Body of pancreas (tissue), 4 donors: ENCODE results near the gene ARID4A. TPM values are rescaled to one million over a fixed set of nuclear protein-coding genes. Genes with fewer than 3 reads are reported as not detected.

ENCODE experiments used
- ATAC-seq: fragments of 150-250 bp; one replicate; pipeline ENCODE4 v1.9.1; 2016
- DNase-seq, 4 donors: peaks; one replicate each; pipeline ENCODE4 v3.0.0-alpha.2; 2019
- H3K27ac ChIP-seq, 4 donors: fragments of 200-600 bp; sonication (generic); 1 replicate in 3 of 4; 2 replicates in 1 of 4; pipeline versions ENCODE4 v1.5.1 to v1.6.1; 2016 to 2019; ENCODE audit warnings: mild to moderate bottlenecking in 1 of 4, mixed read lengths in 1 of 4, moderate library complexity in 1 of 4
- H3K27me3 ChIP-seq, 2 donors: fragments of 200-600 bp; sonication (generic); one replicate each; pipeline ENCODE4 v1.6.0; 2016; ENCODE audit warnings: mild to moderate bottlenecking in 1 of 2
- H3K36me3 ChIP-seq, 2 donors: fragments of 200-600 bp; sonication (generic); replicated peaks in 1 of 2; 2 replicates each; pipeline ENCODE4 v1.5.1; 2016; ENCODE audit warnings: low read depth in 2 of 2; ENCODE audit not compliant: insufficient read depth in 1 of 2
- H3K4me1 ChIP-seq: fragments of 200-600 bp; sonication (generic); one replicate; pipeline ENCODE4 v1.6.0; 2016
- H3K4me3 ChIP-seq, 2 donors: fragments of 200-600 bp; sonication (generic); 1 replicate in 1 of 2; 2 replicates in 1 of 2; pipeline ENCODE4 v1.5.1; 2016 to 2019
- H3K9me3 ChIP-seq, 3 donors: fragments of 200-600 bp; sonication (generic); 1 replicate in 2 of 3; 2 replicates in 1 of 3; pipeline ENCODE4 v1.5.1; 2016
- POLR2A ChIP-seq, 3 donors: fragments of 450-650 bp; IDR thresholded peaks; one replicate each; pipeline ENCODE4 v1.6.1; 2016; ENCODE audit warnings: antibody characterized with exemption in 3 of 3, mild to moderate bottlenecking in 2 of 3
- WGBS, 2 donors: methylation state at CpG; one replicate each; pipeline ENCODE4 v1.1.5; 2017; 5-methylcytosine and 5-hydroxymethylcytosine counted together
- intact Hi-C: fragments of 100-400 bp; cut with DNase I; formaldehyde crosslinking; loops from one replicate; pipeline ENCODE4 v1.15.1; 2023
- total RNA-seq, 2 donors: library from RNA; depleted of rRNA; stranded (reverse); fragments of >200 nt; gene quantifications; one replicate each; pipeline ENCODE4 v1.1.0, GENCODE V29; 2016
- TF ChIP-seq, protein P1 (sequence below), 7 experiments: fragments of 450-650 bp in 4 of 7; fragments of 200-600 bp in 3 of 7; sonication (generic) in 3 of 7; IDR thresholded peaks; one replicate each; pipeline ENCODE4 v1.5.1; 2016 to 2019; ENCODE audit warnings: antibody characterized with exemption in 7 of 7

ARID4A gene
- total RNA-seq, 2 donors from 2014 or later, result 23.6 to 28.3 TPM

DNA sequence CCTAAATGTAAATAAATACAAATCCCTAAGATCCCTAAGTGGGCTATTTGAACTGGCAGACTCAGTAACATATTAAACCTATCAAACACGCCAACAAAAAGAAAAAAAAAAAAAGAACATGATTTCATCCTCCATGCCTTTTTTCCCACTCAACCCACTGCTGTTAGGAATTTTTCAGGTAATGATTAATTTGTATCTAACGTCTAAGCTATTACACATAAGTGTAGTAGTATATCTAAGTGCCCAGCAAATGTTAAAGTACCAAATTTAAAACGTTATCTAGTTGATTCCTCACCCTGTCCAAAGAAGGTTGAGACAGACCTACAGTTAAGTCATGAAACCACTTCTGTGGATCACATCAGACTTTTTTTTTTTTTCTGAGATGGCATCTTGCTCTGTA, 16.4 kb upstream of the ARID4A start:
- ATAC-seq, result peak; percentile 32
- no peaks in the 10 kb centered on the region for H3K9me3 ChIP-seq
- intact Hi-C loops, result no loop called here
- peaks cover 43% of the 10 kb centered on the region for H3K4me1 ChIP-seq
- DNase-seq, result no peak
- H3K4me3 ChIP-seq, result no peak overlapping the region
- WGBS, 2 donors, result 30 to 33% methylated on average over 3 of the region's 3 CpGs
- H3K27me3 ChIP-seq, result no peaks in the 10 kb centered on the region
- H3K27ac ChIP-seq, result peak overlapping the region in 3 of 4 donors; percentile 8 to 81 (median 67)
- no peak for TF ChIP-seq POLR2A (IDR thresholded peaks at IDR 0.05)
- TF ChIP-seq, protein P1, sequence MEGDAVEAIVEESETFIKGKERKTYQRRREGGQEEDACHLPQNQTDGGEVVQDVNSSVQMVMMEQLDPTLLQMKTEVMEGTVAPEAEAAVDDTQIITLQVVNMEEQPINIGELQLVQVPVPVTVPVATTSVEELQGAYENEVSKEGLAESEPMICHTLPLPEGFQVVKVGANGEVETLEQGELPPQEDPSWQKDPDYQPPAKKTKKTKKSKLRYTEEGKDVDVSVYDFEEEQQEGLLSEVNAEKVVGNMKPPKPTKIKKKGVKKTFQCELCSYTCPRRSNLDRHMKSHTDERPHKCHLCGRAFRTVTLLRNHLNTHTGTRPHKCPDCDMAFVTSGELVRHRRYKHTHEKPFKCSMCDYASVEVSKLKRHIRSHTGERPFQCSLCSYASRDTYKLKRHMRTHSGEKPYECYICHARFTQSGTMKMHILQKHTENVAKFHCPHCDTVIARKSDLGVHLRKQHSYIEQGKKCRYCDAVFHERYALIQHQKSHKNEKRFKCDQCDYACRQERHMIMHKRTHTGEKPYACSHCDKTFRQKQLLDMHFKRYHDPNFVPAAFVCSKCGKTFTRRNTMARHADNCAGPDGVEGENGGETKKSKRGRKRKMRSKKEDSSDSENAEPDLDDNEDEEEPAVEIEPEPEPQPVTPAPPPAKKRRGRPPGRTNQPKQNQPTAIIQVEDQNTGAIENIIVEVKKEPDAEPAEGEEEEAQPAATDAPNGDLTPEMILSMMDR (IDR thresholded peaks at IDR 0.05), result no peak
- H3K36me3 ChIP-seq, result peaks cover 0 to 4% of the 10 kb centered on the region in 2 donors

DNA sequence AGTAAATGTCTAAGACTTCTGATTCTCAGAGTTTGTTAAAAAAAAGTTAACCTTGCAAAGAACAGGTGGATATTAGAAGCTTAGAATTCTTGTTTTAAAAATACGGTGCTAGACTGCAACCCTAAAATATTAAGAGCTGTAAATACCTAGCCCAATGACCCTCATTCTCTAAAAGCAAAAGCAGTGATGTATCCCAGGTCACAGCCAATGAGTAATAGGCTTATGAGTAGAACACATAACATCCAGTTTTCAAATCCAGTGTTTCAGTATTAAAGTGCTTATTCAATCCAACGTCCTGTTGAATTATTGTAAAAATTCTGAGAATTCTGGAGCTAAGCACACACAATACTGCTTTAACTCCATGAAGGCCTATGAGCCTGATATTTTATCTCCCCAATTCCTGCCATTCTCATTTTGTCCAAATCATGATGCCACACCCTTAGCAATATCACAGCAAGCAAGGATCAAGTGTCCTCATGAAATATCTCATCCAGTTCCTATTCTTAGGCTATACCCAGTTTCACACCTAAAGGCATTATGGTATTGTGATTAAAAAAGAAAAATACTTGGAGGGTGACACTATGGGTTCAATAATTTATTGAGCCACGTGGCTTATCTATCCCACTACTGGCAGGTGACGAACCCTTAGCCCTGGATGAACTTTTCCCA, 15.3 kb upstream of the ARID4A start:
- ATAC-seq, result no peak
- Histone ChIP-seq H3K27ac (peak overlapping the region in 3 of 4 donors; percentile 16 to 81 (median 21)), H3K36me3 (peaks cover 0 to 4% of the 10 kb centered on the region in 2 donors), H3K4me1 (peaks cover 53% of the 10 kb centered on the region), H3K27me3 (no peaks in the 10 kb centered on the region), H3K4me3 (no peak overlapping the region), H3K9me3 (no peaks in the 10 kb centered on the region)
- 49 to 62% methylated on average over 4 of the region's 4 CpGs for WGBS, 2 donors
- TF ChIP-seq, protein P1 (IDR thresholded peaks at IDR 0.05), result no peak
- no peak for TF ChIP-seq POLR2A (IDR thresholded peaks at IDR 0.05)
- intact Hi-C loops, result no loop called here
- no peak for DNase-seq

DNA sequence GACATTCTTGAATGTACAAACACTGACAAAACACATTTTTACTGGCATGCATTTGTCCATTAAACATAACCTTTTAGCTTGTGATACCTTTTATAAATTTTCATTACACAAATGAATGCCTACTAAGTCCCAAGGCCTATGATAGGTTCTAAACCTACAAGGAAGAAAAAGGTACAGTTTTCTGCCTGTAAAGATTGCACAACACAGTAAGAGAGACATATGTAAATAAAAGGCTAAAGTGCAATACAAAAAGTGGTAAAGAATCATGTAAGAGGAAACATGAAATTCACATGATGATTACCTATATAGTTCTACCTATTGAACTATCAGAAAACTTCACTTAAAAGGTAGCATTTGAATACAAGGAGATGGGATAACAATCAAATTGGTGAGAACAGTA, 14.6 kb upstream of the ARID4A start:
- Histone ChIP-seq H3K36me3 (peaks cover 0 to 4% of the 10 kb centered on the region in 2 donors), H3K27ac (peak overlapping the region in 2 of 4 donors; percentile 21 to 35), H3K9me3 (no peaks in the 10 kb centered on the region), H3K27me3 (no peaks in the 10 kb centered on the region), H3K4me1 (peaks cover 54% of the 10 kb centered on the region), H3K4me3 (no peak overlapping the region)
- ATAC-seq, result no peak
- intact Hi-C loops, result no loop called here
- TF ChIP-seq POLR2A (IDR thresholded peaks at IDR 0.05), result no peak
- TF ChIP-seq, protein P1 (IDR thresholded peaks at IDR 0.05), result no peak
- DNase-seq, result no peak

DNA sequence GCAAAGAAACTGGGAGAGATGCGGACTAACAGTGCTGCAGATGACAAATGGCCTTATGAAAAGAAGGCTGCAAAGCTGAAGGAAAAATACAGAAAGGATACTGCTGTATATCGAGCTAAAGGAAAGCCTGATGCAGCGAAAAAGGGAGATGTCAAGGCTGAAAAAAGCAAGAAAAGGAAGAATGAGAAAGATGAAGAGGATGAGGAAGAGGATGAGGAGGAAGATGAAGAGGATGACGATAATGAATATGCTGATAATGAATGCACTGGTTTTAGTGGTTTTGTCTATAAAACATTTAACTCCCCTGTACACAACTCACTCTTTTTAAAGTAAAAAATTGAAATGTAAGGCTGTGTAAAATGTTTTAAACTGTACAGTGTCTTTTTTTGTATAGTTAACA, 13.2 kb upstream of the ARID4A start:
- TF ChIP-seq, protein P1 (IDR thresholded peaks at IDR 0.05), result no peak
- no peak for TF ChIP-seq POLR2A (IDR thresholded peaks at IDR 0.05)
- Histone ChIP-seq H3K27ac (no peak overlapping the region), H3K36me3 (peaks cover 0 to 9% of the 10 kb centered on the region in 2 donors), H3K27me3 (no peaks in the 10 kb centered on the region), H3K4me1 (peaks cover 54% of the 10 kb centered on the region), H3K4me3 (no peak overlapping the region), H3K9me3 (no peaks in the 10 kb centered on the region)
- DNase-seq (no peak), ATAC-seq (no peak)
- WGBS, 2 donors, result 90 to 96% methylated on average over 4 of the region's 4 CpGs
- intact Hi-C loops, result no loop called here

DNA sequence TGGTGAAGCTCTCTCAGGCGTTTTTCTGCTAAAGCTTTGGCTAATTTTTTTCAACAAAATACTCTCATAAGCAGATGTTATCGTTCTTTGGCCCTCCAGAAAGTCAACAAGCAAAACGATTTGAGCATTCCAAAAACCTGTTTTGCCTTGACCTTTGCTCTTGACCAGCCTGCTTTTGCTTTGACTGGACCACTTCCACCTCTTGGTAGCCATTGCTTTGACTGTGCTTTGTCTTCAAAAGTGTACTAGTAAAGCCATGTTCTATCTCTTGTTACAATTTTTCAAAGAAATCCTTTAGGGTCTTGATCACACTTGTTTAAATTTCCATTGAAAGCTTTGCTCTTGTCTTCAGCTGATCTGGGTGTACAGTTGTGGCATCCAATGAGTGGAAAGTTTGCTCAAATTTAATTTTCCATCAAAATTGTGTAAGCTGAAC, 10.7 kb upstream of the ARID4A start:
- H3K27ac ChIP-seq, result peak overlapping the region in 2 of 4 donors; percentile 14 to 29
- ATAC-seq, result peak; percentile 66
- WGBS, 2 donors, result 11 to 25% methylated on average over 3 of the region's 3 CpGs

More for the DNA sequence above, 10.7 kb upstream of the ARID4A start:
- intact Hi-C loops, result no loop called here
- no peak overlapping the region for H3K4me3 ChIP-seq
- no peaks in the 10 kb centered on the region for H3K27me3 ChIP-seq
- H3K36me3 ChIP-seq, result peaks cover 0 to 17% of the 10 kb centered on the region in 2 donors
- H3K4me1 ChIP-seq, result peaks cover 35% of the 10 kb centered on the region
- TF ChIP-seq POLR2A (IDR thresholded peaks at IDR 0.05), result no peak
- TF ChIP-seq, protein P1 (IDR thresholded peaks at IDR 0.05), result no peak
- peak in 1 of 4 donors; percentile 46 for DNase-seq
- no peaks in the 10 kb centered on the region for H3K9me3 ChIP-seq
